GM13976 (cell line): Measurements from ENCODE around the gene OR8A1.

Experiments used
- DNase-seq: peaks from one replicate; pipeline ENCODE4 v3.0.0; 2012; ENCODE audit warnings: low spot score
- in situ Hi-C: fragments of 300-500 bp; cut with MboI; formaldehyde crosslinking; loops from one replicate; pipeline ENCODE4 v1.12.0; 2022; ENCODE audit warnings: low sequenced_read_pairs, mixed read lengths, inconsistent platforms; ENCODE audit not compliant: unreplicated experiment
- TF ChIP-seq, protein P1 (sequence below): IDR thresholded peaks from 2 replicates; pipeline ENCODE4 v1.5.1; 2012; ENCODE audit warnings: borderline replicate concordance, mild to moderate bottlenecking; ENCODE audit not compliant: insufficient read depth; ENCODE audit errors: extremely low read depth, missing control alignments, control extremely low read depth

Gene OR8A1

DNA sequence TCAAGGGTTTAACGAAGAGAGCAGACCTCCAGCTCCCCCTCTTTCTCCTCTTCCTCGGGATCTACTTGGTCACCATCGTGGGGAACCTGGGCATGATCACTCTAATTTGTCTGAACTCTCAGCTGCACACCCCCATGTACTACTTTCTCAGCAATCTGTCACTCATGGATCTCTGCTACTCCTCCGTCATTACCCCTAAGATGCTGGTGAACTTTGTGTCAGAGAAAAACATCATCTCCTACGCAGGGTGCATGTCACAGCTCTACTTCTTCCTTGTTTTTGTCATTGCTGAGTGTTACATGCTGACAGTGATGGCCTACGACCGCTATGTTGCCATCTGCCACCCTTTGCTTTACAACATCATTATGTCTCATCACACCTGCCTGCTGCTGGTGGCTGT, 363 bp downstream of the OR8A1 start:
- in situ Hi-C loops, result no loop called here
- TF ChIP-seq, protein P1, sequence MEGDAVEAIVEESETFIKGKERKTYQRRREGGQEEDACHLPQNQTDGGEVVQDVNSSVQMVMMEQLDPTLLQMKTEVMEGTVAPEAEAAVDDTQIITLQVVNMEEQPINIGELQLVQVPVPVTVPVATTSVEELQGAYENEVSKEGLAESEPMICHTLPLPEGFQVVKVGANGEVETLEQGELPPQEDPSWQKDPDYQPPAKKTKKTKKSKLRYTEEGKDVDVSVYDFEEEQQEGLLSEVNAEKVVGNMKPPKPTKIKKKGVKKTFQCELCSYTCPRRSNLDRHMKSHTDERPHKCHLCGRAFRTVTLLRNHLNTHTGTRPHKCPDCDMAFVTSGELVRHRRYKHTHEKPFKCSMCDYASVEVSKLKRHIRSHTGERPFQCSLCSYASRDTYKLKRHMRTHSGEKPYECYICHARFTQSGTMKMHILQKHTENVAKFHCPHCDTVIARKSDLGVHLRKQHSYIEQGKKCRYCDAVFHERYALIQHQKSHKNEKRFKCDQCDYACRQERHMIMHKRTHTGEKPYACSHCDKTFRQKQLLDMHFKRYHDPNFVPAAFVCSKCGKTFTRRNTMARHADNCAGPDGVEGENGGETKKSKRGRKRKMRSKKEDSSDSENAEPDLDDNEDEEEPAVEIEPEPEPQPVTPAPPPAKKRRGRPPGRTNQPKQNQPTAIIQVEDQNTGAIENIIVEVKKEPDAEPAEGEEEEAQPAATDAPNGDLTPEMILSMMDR, result no peak
- DNase-seq, result no peak

DNA sequence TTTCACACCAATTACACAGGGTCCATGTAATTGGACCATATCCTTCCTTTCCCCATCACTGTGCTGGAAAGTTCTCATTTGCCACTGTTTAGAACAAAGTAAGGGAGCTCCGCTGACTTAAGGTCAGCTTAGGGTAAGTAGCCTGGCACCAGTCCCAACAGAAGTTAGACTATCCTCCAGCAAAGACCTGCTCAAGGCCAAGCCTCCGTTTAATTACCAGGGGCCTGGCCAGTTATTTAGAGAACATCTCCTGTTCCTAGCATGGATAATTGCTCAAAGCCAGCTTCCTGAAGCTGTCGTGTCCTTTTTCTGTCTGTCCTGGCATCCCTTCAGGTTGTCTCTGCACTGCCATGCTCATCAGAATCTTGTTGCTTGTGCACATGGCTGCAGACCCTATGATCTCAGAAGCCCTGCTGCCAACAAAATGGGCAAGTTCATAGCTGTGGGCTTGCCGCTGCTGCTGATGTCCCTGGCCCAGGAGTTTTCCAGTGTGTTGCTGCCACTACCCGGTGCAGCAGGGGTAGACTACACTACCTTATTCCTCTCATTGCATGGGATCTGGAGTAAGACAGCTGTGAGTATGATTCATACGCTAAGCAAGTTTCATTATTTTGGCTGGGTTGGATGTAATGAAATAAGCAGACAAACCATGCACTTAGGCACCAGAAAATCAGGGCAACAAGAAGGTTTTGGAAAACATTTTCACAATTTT, 8.1 kb downstream of the OR8A1 start:
- TF ChIP-seq, protein P1, result no peak
- in situ Hi-C loops, result loop anchor here (25.0 kb wide), 2 partner anchors 166 to 516 kb away; partner anchors contain the start of gene OR8B4
- DNase-seq, result no peak

DNA sequence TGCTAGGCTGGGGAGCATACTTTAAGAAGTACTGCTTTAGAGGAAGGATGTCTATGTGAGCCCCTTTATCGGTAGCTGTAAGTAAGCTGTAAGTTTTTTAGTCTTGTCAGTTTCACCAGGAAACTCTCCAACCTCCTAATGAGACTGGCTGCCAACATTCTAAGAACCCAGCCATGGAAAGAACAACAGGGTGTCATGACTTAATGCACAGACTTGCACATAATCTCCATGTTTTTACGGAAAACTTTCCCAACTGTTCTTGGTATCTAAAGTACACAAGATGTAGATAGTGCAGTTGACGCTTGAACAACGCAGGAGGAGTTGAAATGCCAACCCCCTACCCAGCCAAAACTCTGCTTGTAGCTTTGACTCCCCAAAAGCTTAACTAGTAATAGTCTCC, 9.0 kb downstream of the OR8A1 start:
- DNase-seq, result no peak
- in situ Hi-C loops, result loop anchor here (25.0 kb wide), 2 partner anchors 166 to 516 kb away; partner anchors contain the start of gene OR8B4
- TF ChIP-seq, protein P1, result no peak

DNA sequence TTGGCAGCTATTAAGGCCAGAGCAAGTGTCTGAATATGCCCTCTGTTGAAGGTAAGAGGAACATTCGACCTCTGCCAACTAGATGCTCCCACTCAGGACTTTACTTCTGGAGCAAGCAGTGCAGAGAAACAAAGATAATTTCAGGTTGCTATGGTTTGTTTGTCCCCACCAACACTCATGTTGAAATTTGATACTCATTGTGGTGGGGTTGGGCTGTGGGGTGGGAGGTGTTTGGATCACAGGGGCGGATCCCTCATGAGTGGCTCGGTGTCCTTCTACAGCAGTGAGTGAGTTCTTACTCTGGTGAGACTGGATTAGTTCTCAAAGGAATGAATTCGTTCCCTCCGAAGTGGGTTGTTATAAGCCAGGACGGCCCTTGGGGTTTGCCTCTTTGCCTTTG, 12.0 kb downstream of the OR8A1 start:
- in situ Hi-C loops, result loop anchor here (25.0 kb wide), 2 partner anchors 170 to 520 kb away; partner anchors contain the start of gene OR8B4
- no peak for DNase-seq
- TF ChIP-seq, protein P1, result no peak

DNA sequence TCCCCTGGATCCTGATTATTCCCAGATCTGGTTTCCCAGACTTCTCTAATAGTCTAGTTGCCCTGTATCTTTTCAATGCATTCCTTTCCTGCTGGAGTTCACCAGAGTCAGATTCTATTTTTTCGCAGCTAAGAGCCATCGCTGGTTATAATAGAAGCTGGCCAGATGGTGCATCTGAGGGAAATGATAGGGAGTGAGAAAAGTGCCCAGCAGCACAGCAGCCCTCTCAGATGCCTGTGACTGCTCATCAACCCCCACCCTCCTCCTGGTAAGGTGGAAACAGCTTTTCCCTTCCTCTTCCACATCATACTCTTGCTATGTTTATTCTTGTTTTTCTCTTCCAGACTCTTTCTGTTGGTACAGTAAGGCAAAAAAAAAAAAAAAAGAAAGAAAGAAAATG, 12.8 kb downstream of the OR8A1 start:
- no peak for DNase-seq
- TF ChIP-seq, protein P1, result no peak
- in situ Hi-C loops, result loop anchor here (25.0 kb wide), 2 partner anchors 170 to 520 kb away; partner anchors contain the start of gene OR8B4

DNA sequence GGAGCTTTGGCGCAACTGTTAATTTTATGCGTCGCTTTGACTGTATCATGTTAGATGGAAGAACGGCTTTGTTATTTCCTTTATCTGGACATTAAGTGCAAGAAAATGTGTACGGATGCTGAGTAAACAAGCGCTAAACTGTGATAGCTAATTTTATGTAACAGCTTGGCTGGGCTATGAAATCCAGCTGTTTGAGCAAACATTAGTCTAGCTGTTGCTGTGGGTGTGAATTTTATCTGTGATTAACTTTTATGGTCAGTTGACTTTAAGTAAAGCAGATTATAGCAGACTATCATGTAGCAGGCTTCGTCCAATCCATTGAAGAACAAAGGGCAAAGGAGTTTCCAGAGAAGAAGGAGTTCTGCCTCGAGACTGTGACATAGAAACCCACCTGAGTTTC, 14.0 kb downstream of the OR8A1 start:
- in situ Hi-C loops, result loop anchor here (25.0 kb wide), 2 partner anchors 171 to 521 kb away; partner anchors contain the start of gene OR8B4
- DNase-seq, result no peak
- TF ChIP-seq, protein P1, result no peak
